HG02885 (cell line): Measurements from ENCODE around the gene NPC1L1.
"Not testable (repeated sequence)": the region's sequence is repeated elsewhere in the genome, so short reads cannot be mapped to it uniquely, and the experiment has no call there.

Source experiments
- ATAC-seq: cut with Tn5 transposase; IDR thresholded peaks from one replicate; pipeline ENCODE4 v1.9.1; 2021; ENCODE audit warnings: mild to moderate bottlenecking; ENCODE audit not compliant: unreplicated experiment, poor library complexity

NPC1L1 gene

DNA sequence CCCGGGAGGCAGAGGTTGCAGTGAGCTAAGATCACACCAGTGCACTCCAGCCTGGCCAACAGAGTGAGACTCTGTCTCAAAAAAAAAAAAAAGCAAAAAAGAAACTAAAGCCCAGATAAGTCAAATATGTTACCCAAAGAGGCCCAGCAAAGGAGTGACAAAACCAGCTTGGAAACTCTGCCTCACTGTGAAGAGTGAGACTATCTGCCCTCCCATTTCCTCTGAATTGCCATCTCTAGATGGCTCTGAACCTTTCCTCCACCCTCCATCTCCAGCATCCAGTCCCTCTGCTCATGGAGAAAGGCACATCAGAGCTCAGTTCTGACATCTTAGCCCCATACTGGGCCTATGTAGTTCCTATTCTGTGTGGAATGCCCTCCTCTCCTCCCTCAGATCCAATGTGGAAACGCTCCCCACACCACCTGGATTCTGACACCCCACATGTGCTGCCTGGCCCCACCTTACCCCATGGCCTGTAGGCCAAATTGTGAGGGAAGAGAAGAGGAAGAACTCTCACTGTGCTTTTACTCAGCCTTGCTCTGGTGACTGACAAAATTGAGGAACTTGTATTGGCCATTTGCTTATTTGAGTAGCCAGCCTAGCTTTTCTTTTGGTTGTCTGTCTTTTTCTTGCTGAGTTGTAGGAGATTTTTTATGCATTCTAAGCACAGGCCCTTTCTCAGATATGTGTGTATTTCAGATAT lies 32.7 kb downstream of the NPC1L1 start:
- no peak for ATAC-seq

DNA sequence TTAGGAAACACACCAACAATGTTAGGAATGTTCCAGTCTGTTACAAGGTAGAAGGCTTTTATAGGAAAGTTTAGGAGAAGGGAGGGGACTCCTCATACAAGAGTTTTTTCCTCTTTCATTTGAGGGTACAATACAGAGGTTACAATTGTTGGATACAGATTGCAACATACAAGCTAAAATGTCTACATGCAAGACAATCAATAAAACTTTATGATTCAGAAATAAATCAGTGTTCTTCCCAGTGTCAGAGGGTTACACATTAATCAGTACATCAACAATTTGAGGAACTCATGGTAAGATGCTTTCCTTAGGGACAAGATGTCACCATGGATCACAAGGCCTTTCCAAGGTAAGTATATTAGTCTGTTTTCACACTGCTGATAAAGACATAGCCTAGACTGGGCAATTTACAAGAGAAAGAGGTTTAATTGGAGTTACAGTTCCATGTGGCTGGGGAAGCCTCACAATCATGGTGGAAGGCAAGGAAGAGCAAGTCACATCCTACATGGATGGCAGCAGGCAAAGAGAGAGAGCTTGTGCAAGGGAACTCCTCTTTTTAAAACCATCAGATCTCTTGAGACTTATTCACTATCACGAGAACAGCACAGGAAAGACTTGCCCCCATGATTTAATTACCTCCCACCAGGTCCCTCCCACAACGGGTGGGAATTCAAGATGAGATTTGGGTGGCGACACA lies 34.4 kb downstream of the NPC1L1 start:
- ATAC-seq: not testable (repeated sequence)

DNA sequence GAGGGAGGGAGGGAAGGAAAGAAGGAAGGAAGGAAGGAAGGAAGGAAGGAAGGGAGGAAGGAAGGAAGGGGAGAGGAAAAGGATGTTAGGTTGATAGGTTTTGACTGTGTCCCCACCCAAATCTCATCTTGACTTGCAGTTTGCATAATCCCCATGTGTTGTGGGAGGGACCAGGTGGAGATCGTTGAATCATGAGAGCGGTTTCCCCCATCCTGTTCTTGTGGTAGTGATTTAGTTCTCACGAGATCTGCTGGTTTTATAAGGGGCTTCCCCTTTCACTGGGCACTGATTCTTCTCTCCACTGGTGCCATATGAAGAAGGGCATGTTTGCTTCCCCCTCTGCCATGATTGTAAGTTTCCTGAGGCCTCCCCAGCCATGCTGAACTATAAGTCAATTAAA lies 35.5 kb downstream of the NPC1L1 start:
- ATAC-seq: no peak

DNA sequence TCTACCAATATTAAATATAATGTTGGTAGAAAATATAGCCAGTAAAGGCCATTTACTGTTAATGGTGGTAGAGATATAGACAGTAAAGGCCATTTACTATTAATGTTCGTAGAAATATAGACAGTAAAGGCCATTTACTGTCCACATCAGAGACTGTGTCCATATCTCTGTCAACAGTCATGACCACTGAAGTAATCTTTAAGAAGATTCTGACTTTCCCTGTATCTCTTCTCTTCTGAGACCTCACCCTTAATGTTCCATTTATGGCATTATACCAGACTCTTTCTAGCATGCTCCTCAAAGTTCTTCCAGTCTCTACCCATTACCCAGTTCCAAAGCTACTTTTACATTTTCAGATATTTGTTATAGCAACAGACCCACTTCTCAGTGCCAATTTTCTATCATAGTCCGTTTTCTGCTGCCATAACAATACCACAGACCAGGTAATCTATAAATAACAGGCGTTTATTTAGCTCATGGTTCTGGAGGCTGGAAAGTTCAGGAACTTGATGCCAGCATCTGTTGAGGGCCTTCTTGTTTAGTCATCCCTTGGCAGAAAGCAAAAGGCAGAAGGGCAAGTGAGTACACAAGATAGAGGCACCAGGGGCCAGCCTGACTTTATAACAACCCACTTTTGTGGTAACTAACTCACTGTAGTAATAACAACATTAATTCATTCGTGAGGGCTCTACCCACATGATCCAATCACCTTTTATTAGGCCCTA lies 42.7 kb downstream of the NPC1L1 start:
- no peak for ATAC-seq

DNA sequence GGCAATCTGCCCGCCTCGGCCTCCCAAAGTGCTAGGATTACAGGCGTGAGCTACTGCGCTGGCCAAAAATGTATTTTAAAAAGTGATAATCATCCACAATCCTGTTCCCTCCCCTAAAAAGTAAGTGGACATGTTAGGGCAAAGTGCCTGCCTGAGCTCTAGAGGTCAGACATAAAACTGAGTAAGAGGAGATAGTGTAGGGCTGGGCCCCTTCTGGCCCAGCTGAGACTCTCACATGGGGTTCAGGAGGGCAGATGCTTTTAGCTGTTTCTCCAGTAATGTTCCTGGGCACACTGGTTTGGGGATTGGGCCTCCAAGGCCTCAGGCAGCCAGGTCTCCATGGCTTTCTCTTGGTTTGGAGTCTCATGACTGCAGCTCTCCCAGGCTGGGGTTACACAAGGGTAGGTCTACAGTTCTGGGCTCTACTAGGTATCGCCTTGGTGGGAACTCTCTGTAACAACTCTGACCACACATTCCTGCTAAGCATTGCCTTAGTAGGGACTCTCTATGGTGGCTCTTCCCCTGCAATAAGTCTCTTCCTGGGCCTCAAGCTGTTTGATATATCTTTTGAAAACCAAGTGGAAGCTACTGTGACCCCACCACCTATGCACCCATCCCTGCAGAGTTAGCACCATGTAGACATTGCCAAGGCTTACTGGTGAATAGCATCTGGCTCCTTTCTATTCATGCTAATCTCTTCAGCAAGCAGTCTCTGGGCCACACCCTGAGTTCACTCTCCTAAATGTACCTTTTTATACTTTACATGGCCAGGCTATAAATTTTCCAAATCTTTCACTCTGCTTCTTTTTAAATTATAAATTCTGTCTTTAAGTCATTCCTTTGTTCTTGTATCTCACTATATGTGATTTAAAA lies 43.7 kb downstream of the NPC1L1 start:
- ATAC-seq: no peak

DNA sequence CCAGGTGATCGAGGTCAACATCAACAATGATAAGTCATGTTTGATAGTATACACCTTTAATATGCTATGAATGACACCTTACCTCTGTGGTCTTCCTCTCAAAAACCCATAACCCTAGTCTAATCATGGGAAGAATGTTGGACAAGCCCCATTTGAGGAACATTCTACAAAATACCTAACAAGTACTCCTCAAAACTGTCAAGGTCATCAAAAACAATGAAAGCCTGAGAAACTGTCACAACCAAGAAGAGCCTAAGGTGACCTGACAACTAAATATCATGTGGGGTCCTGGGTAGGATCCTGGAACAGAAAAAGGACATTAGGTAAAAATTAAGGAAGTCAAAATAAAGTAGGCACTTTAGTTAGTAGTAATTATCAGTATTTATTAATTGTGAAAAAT lies 44.7 kb downstream of the NPC1L1 start:
- ATAC-seq: no peak

DNA sequence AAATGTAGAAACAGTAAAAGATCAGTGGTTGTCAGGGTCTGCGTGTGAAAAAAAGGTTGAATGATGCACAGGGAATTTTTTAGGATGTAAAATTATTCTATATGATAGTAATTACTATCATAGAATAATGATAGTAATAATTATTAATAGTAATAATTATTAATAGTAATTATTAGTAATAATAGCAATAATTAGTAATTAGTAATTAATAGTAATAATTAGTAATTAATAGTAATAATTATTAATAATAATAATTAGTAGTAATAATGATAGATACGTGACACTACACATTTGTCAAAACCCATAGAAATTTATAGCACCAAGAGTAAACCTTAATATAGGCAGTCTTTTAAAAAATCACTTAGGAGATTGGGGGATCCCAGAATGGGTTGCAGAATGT lies 46.2 kb downstream of the NPC1L1 start:
- no peak for ATAC-seq

DNA sequence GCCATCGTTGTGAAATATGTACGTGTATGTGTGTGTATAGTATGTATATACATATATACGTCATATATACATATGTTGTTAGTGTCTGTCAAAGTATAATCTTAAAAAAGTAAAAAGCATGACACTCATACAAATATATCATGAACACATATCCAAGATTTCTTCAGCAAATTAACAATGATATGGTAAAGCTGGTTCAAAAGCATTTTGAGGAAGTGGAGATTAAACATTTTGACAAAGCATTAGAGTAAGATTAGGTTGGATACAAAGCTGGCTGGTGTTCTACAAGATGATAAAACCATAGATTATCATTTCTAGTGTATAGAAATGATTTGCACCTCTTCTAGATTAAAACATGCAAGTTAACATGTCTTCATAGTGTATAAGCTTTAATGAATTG lies 49.9 kb downstream of the NPC1L1 start:
- ATAC-seq: no peak

DNA sequence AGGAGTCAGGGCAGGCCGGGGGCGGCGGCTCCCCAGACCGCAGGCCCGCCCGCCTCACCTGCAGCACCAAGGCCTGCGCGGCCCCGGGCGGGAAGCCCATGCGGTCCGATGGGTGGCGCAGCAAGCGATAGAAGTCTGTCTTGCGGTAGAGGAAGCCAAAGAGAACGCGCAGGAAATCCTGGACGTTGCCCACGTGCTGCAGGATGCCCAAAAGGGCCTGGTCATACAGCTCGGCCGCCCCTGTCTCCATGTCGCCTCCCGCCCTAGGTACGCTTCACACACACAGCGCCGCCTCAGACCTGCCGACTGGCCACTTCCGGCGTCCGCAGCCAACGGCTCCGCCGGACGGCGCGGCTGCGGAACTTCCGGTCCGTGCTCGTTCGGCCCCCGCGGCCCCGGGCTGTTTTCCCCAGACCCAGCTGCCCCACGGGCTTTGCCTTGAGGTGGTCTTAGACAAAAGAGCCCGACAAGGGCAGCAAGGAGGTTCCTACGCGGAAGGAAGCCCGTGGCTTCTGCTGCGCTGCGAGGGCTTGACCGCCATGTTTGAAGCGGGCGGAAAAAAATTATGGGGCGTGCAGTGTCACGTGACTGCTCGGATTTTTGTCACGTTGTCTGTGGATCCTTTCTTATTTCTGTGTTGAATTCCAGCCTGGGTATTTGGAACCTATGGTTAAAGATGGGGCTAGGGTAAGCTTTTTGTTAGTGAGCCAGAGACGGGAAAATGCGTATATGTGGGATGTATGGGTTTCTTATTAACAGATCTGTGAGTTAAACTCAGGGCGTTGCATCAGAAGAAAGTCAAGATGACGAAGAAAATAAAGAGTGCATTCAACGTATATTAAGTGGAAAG lies 50.6 kb downstream of the NPC1L1 start, which contains the start of gene NUDCD3:
TSS of gene NUDCD3 (minus strand) at position 308 of the 850 bp plus-strand sequence. CDS start at position 250, 58 bp downstream.
- peak; percentile 93 for ATAC-seq

DNA sequence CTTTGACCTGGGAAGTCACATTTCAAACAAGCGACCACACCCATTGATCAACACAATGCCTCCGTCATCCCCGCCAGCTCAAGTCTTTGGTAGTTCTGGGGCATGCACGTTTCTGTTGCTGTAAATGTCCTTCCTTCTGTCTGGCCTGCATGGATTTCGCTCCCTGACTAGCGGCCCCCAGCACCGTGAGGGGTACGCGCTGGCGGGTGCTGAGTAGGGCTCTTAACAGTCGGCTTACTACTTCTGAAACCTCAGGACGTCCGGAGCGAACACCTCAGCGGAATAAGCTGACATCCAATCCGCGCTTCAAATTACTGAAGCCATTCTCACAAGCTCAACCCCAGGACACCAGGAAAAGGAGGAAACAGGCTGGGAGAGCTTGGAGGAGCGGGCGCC lies 51.2 kb downstream of the NPC1L1 start:
- ATAC-seq: peak; percentile 26

DNA sequence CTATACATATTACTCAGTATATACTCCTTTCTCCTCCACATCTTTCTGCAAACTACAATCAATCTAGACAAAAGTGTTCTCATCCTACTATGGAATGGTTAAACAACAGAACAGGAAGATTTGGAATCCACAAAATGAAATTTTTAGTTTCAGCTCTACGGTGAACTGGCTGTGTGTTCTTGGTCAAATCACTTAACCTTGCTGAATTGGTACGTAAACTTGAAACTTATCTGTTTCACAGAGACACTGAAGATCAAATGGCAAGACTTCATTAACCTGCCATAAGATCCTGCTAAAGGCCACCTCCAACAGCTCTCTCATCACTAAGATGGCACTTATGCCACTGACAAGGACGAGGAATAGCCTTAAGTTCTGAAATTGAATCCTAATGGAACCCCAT lies 52.2 kb downstream of the NPC1L1 start:
- no peak for ATAC-seq

DNA sequence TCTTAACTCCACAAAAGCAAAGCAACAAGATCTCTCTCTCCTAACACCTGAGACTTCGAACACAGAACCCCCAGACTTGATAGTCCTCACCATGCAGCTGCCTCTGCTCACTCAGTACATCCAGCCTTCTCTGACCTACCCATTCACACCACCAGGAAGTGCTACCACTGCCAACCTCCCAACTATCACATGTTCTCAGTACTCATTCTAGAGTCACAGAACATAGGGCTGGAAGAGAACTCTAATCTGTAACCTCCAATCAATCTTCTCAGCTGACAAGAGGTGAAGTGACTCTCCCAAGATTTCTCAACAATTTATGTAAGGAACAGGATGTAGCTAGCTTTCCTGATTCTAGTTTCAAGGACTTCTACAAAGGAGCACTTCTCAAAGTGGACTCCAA lies 54.4 kb downstream of the NPC1L1 start:
- no peak for ATAC-seq

DNA sequence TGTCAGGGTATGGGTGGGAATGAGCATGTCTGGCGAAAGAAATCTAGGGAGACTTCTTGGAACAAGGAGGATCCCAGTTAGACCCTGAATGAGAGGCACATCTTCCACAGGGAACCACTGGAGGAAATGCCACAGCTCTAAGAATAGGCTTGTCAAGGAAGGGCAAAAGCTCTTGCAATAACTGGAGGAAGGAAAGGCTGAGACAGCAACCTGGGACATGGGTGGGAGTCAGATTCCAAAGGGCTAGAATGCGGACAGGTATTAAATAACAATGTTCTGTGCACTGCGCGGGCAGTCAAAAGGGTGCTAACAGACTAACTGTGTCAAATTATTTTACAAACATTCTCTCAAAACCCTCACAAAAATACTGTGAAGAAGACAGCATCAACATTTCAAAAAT lies 55.1 kb downstream of the NPC1L1 start:
- no peak for ATAC-seq

DNA sequence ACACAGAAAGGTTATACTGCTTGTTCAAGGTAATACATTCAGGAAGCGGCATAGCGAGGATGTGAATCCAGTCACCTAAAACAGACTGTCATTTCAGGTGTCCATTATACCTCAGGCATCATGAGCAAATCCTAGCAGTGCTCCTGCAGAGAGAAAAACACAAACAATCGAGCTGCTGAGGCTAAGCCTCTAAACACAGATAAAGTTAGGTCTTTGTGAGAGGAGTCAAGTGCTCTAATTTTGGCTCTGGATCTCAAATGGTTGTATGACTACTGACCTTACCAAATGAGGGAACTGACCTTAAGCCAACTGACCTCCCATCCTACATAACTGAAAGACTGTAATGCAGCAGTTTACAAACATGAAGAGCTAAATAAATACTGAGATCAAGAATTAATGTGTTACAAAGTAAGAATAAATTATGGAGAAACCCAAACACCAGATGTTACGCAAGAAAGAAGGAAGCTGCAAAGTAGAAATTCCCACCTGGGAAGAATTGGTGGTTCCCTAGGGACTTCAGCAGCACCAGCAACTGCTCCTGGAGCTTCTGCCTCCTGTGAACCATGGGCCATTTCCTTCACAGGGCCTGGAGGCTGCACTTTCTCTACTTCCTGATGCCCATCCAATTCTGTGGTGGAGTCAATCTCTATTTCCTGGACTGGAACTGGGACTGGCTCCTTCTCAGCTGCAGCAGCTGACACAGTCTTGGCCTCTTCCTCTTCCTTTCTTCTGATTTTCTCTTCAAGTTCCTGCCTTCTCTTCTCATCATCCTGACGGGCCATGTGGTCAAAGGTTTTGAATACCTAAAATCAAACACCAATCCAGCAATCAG lies 56.4 kb downstream of the NPC1L1 start:
- ATAC-seq: no peak

DNA sequence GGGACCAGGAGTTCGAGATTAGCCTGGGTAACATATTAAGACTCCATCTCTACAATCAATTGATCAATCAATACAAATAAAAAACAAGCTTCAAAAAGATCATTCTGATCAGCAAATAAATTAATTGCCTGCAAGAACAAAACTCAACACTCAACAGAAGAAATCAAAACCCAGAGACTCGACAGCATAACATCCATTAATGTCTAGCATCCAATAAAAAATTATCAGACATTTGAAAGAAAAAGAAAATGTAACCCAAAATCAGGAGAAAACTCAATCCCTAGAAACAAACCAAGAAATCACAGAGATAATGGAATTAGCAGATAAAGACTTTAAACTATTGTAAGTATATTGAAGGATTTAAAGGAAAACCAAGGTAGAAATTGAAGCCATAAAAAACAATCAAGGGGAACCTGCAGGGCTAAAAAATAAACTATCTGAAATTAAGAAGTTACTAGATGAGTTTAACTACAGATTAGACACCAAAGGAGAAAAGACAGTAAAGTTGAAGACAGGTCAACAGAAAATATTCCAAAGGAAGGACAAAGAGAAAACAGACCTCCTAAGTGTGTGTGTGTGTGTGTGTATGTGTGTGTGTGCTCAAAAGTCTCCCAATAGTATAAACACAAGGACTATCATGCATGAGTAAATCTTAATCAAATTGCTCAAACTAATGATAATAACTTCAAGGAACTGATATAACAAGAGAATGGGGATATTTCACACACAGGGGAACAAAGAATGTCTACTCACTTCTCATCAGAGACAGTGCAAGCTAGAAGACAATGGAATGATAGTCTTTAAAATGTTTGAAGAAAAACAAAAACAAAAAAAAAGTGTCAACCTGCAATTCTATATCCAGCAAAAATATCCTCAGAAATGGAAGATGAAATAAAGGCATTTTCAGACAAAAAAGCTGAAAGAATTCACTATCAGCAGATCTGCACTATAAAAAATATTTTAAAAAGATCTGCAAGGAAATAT lies 58.3 kb downstream of the NPC1L1 start:
- ATAC-seq: no peak

DNA sequence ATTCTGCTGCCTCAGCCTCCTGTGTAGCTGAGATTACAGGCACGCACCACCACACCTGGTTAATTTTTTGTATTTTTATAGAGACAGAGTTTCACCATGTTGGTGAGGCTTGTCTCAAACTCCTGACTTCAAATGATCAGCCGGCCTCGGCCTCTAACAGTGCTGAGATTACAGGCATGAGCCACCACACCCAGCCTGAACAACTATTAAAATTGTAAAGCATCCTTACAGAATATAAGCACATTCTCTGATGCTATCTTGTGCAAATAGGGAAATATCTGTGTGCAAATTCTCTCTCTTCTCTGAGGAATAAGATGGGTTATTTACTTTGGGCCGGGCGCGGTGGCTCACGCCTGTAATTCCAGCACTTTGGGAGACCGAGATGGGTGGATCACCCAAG lies 63.2 kb downstream of the NPC1L1 start:
- no peak for ATAC-seq

DNA sequence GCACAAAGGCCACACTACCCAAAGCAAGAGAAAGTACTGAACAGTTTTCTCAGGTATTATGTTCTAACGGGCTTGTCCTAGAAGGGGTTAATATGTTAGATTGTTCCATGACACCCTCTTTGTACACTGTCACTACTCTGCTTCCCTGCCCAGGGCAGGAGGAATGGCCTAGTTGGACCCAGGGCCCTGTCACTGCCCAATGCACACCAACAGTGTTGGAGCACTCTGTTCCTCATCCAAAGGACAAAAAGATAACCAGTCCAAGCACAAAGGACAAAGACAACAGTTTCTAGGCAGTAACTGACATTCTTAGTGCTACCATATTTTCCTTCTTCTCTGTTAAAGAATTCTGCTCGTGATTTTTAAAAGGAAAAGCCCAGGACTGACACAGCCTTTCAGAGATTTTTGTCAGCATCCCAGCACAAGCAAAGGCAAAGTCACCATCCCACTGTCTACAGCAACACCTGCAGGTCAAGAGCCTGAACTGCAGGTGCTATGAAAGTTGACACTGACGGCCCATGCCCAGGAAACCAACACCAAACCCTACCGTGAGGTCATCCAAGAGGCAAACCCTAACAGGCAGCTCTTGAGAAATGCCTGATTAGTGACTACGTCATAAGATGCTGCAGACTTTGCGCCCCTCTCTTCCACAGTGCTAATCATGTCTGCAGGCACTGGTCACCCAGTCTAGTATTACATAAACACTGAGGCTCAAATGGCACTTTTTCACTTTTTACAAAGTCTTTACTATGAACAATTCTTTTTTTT lies 63.9 kb downstream of the NPC1L1 start:
- peak; percentile 88 for ATAC-seq
